Sigmoid colon (tissue), 4 donors: ENCODE data around the gene PPM1M.

Experiments
- CTCF ChIP-seq, 4 experiments: fragments of 450-650 bp in 3 of 4; fragments of 200-600 bp in 1 of 4; IDR thresholded peaks; one replicate each; pipeline ENCODE4 v1.5.1; 2016 to 2019; ENCODE audit warnings: antibody characterized with exemption in 4 of 4, mild to moderate bottlenecking in 3 of 4, moderate library complexity in 2 of 4
- EP300 ChIP-seq, 4 donors: sonication (generic); formaldehyde crosslinking; IDR thresholded peaks; one replicate each; pipeline ENCODE4 v1.6.1; 2017; ENCODE audit warnings: antibody characterized with exemption in 4 of 4
- POLR2A ChIP-seq, 2 donors: fragments of 450-650 bp; IDR thresholded peaks; one replicate each; pipeline ENCODE4 v1.6.1; 2016; ENCODE audit warnings: antibody characterized with exemption in 2 of 2, mild to moderate bottlenecking in 2 of 2, moderate library complexity in 2 of 2
- POLR2AphosphoS5 ChIP-seq, 4 donors: sonication (generic); formaldehyde crosslinking; IDR thresholded peaks; one replicate each; pipeline ENCODE4 v1.6.1; 2017; ENCODE audit warnings: antibody characterized with exemption in 4 of 4

- TF ChIP-seq POLR2AphosphoS5 (IDR thresholded peaks at IDR 0.05) (no peak), CTCF (IDR thresholded peaks at IDR 0.05) (no peak), POLR2A (IDR thresholded peaks at IDR 0.05) (no peak), EP300 (IDR thresholded peaks at IDR 0.05) (no peak)
These were observed 43.8 kb downstream of the PPM1M start for GRCh38 chr3:52289338-52289746.
